H1 (cell line): ENCODE data around the gene ATG9B. TPM values are rescaled to one million over a fixed set of nuclear protein-coding genes. Genes with fewer than 3 reads are reported as not detected.

Experiments used
- CHD7 ChIP-seq: fragments of 300-600 bp; sonication (generic); IDR thresholded peaks from 2 replicates; pipeline ENCODE4 v1.7.1; 2012; ENCODE audit warnings: low read length, moderate library complexity, mild to moderate bottlenecking, inconsistent platforms; ENCODE audit not compliant: insufficient replicate concordance
- HDAC6 ChIP-seq: IDR thresholded peaks from one replicate; pipeline ENCODE4 v1.7.1; 2012; ENCODE audit warnings: low read depth, mild to moderate bottlenecking, inconsistent platforms, low read length, moderate library complexity
- POLR2A ChIP-seq, 2 experiments: IDR thresholded peaks; 1 replicate in 1 of 2; 2 replicates in 1 of 2; pipeline ENCODE4 v1.6.1; 2011; ENCODE audit warnings: low read depth in 2 of 2, low read length in 2 of 2, mild to moderate bottlenecking in 2 of 2; ENCODE audit errors: control extremely low read depth in 1 of 2
- polyA plus RNA-seq, 7 experiments: library from polyadenylated mRNA; depleted of rRNA in 3 of 7; stranded (reverse) in 5 of 7; unstranded in 2 of 7; fragments of >200 nt in 5 of 7; fragments of 200-250 nt in 2 of 7; gene quantifications; 1 replicate in 5 of 7; 2 replicates in 1 of 7; 4 replicates in 1 of 7; pipeline versions ENCODE4 v1.2.1 to v1.2.3, GENCODE V29; 2011 to 2013; ENCODE audit warnings: missing spikeins in 2 of 7, mixed read lengths in 2 of 7
- total RNA-seq: library from RNA; stranded (reverse); fragmentation: NEBNext Ultra II Directional; extraction: Animal tissue kit (Norgen Biotek cat#: 25700); gene quantifications from 2 replicates; pipeline ENCODE4 v1.2.1, GENCODE V29; 2021

Gene ATG9B
- total and polyA plus RNA-seq, 2 of the 8 experiments (the other 6 are each of a cell fraction or from before 2014, with no cell fraction given) = 1.4 to 2.3 TPM

DNA sequence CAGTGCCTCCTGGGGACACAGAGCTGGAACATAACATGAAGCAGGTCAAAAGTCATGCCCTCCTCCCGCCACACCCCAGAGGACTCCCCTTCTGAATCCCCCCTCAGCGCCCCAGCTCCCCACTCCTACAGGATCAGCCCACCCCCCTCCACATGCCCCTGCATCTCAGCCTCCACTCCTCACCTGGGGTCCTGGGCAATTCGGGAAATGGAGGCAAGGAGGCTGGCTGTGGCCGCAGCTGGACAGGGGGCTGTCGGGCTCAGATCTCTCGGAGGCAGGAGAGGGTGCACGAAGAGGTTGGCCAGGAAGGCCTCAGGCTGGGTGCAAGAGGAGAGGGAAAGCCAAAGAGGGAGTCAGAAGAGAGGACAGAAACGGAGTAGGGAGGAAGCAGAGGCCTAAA is 7.8 kb downstream of the ATG9B start (continued):
- TF ChIP-seq CHD7 (no peak), HDAC6 (no peak), POLR2A (IDR thresholded peaks at IDR 0.05; ENCODE audit: control extremely low read depth in 1 of 2, low read depth in 2 of 2, low read length in 2 of 2) (no peak)
- TF ChIP-seq, all 59 proteins: peak for 0
